Measurements from ENCODE around the gene DNASE1. TPM values are rescaled to one million over a fixed set of nuclear protein-coding genes. Genes with fewer than 3 reads are reported as not detected.
"Not testable (repeated sequence)": the region's sequence is repeated elsewhere in the genome, so short reads cannot be mapped to it uniquely, and the experiment has no call there.

The DNASE1 gene, protein sequence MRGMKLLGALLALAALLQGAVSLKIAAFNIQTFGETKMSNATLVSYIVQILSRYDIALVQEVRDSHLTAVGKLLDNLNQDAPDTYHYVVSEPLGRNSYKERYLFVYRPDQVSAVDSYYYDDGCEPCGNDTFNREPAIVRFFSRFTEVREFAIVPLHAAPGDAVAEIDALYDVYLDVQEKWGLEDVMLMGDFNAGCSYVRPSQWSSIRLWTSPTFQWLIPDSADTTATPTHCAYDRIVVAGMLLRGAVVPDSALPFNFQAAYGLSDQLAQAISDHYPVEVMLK
- 13.8 and 23.7 TPM in 2 replicates for total RNA-seq (2014; rRNA removed; shearing (Covaris generic))

DNA sequence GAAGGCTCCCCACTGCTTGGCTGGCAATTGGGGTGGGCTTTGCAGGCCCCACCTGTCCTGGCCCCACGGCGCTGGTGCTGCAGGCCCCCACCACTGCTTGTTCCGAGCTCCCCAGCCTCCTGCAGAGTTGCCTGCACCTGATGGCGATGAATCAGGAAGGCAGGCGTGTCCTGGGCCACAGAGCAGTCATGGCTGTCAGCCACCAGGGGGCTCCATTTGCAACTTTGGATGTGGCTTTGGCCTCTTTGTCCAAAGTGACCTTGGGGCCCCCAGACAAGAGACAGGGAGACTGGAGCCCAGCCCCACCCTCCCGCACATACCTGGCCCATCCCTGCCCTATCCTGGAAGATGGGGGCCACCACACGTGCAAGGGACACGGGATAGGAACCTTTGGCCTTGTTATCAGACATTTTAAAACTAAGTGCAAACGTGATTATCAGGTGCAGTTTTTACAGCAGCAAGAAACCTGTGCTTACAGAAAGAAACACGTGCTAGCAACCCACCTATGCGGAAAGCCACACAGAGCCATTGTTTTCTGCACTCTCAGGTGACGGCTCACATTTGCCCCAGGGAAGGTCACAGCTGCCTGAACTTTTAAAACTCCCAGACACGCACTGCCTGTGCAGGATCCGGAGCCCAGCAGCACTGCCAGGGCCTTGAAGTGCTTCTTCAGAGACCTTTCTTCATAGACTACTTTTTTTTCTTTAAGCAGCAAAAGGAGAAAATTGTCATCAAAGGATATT, at the start of gene DNASE1:
Gene DNASE1 (plus strand): TSS at position 443 of the 743 bp plus-strand sequence. CDS start 683 bp downstream, outside the sequence.
- peak; percentile 92 for DNase-seq
- Histone ChIP-seq H3K4me3 (ENCODE audit: insufficient read depth, low read depth, low read length) (no peak within 1 kb of the TSS), H3K27me3 (ENCODE audit: control insufficient read depth, insufficient read depth, low read length) (no peaks in the 10 kb centered on the region), H3K36me3 (replicated peaks; ENCODE audit: control insufficient read depth, insufficient read depth, low read length) (peaks cover 13% of the 10 kb centered on the region)

DNA sequence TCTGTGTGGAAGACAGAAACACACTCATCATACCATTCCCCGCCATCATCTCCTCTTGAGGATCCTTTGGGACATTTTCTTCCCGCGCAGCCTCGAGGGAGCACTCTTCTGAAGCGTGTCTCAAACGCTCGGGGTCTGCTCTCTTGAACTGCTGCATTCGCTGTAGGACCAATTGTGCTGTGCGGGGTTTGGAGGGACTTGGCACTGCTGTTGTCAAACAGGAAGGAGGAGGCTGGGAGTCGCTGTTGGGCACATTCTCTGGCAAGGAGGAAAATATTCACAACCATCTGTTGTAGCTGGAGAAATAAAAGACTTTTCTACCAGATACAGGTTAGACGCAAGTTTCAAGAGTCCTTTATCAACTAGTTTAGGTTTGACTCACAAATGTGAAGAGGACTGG, 48.0 kb upstream of the DNASE1 start:
- Histone ChIP-seq H3K36me3 (replicated peaks; ENCODE audit: control insufficient read depth, insufficient read depth, low read length) (peaks cover 6% of the 10 kb centered on the region), H3K4me3 (ENCODE audit: insufficient read depth, low read depth, low read length) (no peak overlapping the region), H3K27me3 (ENCODE audit: control insufficient read depth, insufficient read depth, low read length) (no peaks in the 10 kb centered on the region)
- DNase-seq = no peak

DNA sequence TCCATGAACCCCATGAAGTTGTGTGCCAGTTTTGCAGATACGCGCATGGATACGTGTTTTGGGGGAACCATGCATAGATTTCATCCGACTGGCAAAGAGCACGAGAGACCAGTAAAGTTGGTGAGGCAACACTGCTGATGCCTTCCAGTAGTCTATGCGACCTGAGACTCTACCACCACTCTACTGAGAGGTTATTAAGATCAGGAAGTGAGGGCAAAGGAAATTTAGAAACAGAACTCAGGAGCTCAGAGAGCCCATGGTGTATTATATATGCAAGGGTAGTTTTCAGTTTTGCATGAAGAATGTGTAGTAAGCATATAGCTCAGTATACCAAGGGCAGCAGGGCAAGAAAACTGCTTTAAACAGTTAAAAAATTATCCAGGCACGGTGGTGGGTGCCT, 47.3 kb upstream of the DNASE1 start:
- Histone ChIP-seq H3K27me3 (ENCODE audit: control insufficient read depth, insufficient read depth, low read length) (no peaks in the 10 kb centered on the region), H3K36me3 (replicated peaks; ENCODE audit: control insufficient read depth, insufficient read depth, low read length) (peaks cover 4% of the 10 kb centered on the region), H3K4me3 (ENCODE audit: insufficient read depth, low read depth, low read length) (no peak overlapping the region)
- DNase-seq = no peak

DNA sequence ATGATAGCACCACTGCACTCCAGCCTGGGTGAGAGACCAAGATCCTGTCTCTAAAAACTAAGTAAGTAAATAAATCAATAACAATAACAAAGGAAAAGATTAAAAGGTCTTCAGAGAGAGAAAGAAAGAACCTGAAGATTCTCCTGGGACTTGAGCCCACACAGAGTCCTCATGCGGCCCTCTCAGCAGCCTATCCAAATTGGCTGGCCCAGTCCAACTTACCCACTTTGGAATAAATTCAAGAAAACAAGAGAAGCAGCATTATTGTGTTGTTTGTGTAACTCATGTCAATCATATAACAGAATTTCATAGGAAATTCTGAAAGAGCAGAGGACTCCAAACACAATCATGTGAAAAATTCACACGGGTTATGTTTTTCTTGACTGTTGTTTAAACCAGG, 46.9 kb upstream of the DNASE1 start:
- Histone ChIP-seq H3K36me3 (replicated peaks; ENCODE audit: control insufficient read depth, insufficient read depth, low read length) (peaks cover 2% of the 10 kb centered on the region), H3K4me3 (ENCODE audit: insufficient read depth, low read depth, low read length) (no peak overlapping the region)

DNA sequence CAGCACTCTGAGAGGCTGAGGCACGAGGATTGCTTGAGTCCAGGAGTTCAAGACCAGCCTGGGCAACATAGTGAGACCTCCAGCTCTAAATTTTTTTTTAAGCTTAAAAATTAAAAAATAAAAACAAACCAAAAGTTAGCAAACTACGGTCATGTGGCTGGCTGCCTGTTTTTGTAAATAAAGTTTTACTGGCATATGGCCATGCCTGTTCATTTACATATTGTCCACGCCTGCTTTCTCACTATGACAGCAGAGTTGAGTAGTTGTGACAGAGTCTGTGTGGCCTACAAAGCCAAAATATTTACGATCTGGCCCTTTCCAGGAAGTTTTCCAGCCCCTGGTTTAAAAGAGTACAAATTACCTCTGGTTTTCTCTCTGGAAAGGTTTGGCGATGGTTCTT, 46.4 kb upstream of the DNASE1 start:
- H3K4me3 ChIP-seq (ENCODE audit: insufficient read depth, low read depth, low read length) = no peak overlapping the region
- no peaks in the 10 kb centered on the region for H3K27me3 ChIP-seq (ENCODE audit: control insufficient read depth, insufficient read depth, low read length)
- H3K36me3 ChIP-seq (replicated peaks; ENCODE audit: control insufficient read depth, insufficient read depth, low read length) = no peaks in the 10 kb centered on the region; the same call in 1 of the 2 replicates
- no peak for DNase-seq

More for the DNA sequence above, 46.9 kb upstream of the DNASE1 start:
- no peak for DNase-seq
- H3K27me3 ChIP-seq (ENCODE audit: control insufficient read depth, insufficient read depth, low read length) = no peaks in the 10 kb centered on the region

DNA sequence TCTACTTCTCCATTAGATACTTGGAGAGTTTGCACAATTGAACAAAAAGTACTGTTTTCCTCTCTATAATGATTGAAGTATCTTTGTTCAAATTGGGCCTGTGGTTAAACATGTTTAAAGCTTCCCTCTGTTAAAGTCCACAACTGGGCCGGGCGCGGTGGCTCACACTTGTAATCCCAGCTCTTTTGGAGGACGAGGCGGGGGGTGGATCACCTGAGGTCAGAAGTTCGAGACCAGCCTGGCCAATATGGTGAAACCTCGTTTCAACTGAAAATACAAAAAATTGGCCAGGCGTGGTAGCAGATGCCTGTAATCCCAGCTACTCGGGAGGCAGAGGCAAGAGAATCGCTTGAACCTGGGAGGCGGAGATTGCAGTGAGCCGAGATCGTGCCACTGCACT, 45.5 kb upstream of the DNASE1 start:
- H3K27me3 ChIP-seq (ENCODE audit: control insufficient read depth, insufficient read depth, low read length); DNase-seq; H3K4me3 ChIP-seq (ENCODE audit: insufficient read depth, low read depth, low read length); H3K36me3 ChIP-seq (replicated peaks; ENCODE audit: control insufficient read depth, insufficient read depth, low read length): not testable (repeated sequence)

DNA sequence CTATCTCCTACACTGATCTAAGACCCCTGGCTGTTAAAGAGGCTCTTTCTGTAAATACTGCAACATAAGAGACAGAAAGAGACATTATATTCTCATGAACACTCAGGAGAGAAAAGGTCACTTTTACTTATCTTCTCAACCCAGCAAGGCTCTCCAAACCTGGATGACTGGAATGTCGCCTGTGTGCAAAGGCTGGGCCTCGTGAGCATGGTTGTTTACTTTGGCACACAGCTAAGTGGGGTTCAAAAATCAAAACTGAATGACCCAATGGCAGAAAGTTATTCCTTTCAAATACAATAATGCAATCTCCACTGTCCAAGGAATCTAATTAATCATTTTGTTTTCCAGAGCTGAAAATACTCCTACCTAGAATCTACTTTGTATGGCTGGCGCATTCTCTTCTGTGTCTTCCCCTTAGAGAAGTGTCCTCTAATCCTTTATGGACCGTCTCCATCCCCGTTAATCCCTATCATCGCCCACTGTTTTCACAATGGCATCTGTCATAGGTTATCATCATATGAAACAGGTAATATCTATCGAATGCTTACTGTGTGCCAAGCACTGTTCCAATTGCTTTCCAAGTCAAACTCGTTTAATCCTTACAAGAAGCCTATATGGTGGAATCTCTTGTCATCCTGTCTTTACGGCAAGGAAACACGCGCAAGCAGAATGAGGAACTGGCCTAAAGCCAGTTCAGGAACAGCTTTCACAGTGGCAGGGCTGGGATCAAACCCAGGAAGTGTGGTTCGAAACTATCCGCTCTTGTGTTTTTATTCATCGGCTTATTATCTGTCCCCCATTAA, 44.4 kb upstream of the DNASE1 start:
- Histone ChIP-seq H3K4me3 (ENCODE audit: insufficient read depth, low read depth, low read length) (no peak overlapping the region; the same call in 1 of the 2 replicates), H3K27me3 (ENCODE audit: control insufficient read depth, insufficient read depth, low read length) (no peaks in the 10 kb centered on the region), H3K36me3 (replicated peaks; ENCODE audit: control insufficient read depth, insufficient read depth, low read length) (no peaks in the 10 kb centered on the region; the same call in 1 of the 2 replicates)
- no peak for DNase-seq

DNA sequence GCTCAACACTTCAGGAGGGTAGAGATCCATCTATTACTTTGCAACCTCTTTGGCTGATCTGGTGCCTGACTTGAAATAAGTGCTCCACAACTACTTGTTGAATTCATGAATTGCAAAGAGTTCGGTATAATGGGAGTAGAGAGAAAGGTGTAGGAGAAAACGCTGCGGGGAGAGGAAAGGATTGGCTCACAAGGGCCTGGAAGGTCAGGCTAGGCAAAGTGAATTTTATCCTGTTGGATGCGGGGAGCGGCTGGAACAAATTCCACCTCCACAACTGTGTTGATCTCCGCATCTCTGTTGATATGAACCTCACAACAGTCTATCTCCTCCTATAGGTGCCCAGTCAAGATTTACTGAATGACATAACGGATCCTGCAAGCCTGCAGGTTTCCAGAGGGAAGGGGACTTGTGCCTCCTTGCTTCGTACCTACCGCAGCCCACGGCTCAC, 43.8 kb upstream of the DNASE1 start:
- Histone ChIP-seq H3K36me3 (replicated peaks; ENCODE audit: control insufficient read depth, insufficient read depth, low read length) (no peaks in the 10 kb centered on the region; the same call in 1 of the 2 replicates), H3K27me3 (ENCODE audit: control insufficient read depth, insufficient read depth, low read length) (no peaks in the 10 kb centered on the region), H3K4me3 (ENCODE audit: insufficient read depth, low read depth, low read length) (peak overlapping the region; percentile 86)
- DNase-seq = no peak

DNA sequence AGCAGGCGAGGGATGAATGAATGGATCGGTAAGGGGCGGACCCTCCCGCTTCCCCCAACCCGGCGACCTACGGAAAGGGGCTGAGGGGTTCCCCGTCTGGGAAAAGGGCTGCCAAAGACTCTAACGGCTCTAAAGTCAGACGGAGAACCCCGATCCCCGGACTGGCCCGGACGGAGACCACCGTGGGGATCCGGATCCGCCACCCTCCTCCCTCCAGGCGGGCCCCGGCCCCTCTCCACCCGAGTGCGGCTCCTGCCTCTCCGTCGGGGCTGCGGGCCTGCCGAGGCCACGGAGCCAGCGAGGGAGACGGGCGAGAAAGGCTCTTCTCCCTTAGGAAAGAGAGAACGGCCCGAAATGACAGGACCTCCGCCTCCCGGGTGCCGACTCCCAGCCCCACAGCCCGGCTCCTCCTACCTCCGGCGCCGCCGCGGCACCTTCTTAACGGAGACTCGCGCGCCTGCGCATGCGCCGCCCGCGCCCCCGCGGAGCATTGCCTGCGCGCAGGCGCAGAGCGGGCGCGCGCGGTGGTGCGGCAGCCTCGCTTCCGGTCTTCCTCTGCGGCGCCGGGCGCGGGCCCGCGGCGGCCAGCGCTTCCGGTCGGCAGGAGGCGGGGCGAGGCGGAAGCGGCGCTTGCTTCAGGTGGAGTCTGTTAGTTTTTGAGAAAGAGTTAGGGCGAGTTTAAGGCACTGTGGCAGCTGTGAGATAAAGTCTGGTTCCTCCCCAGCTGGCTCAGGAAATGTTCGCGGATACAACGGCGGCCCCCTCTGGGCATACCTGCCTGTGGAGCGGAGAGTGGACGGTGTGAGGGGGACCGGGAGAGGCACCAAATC, 43.1 kb upstream of the DNASE1 start, which contains the start of gene SLX4:
Gene SLX4 (minus strand): TSS at position 461 of the 830 bp plus-strand sequence. CDS start 2,642 bp downstream, outside the sequence.
- H3K36me3 ChIP-seq (replicated peaks; ENCODE audit: control insufficient read depth, insufficient read depth, low read length) = no peaks in the 10 kb centered on the region; the same call in 1 of the 2 replicates
- DNase-seq = peak; percentile 100
- H3K4me3 ChIP-seq (ENCODE audit: insufficient read depth, low read depth, low read length) = peak within 1 kb of the TSS; percentile 86
- no peaks in the 10 kb centered on the region for H3K27me3 ChIP-seq (ENCODE audit: control insufficient read depth, insufficient read depth, low read length)

DNA sequence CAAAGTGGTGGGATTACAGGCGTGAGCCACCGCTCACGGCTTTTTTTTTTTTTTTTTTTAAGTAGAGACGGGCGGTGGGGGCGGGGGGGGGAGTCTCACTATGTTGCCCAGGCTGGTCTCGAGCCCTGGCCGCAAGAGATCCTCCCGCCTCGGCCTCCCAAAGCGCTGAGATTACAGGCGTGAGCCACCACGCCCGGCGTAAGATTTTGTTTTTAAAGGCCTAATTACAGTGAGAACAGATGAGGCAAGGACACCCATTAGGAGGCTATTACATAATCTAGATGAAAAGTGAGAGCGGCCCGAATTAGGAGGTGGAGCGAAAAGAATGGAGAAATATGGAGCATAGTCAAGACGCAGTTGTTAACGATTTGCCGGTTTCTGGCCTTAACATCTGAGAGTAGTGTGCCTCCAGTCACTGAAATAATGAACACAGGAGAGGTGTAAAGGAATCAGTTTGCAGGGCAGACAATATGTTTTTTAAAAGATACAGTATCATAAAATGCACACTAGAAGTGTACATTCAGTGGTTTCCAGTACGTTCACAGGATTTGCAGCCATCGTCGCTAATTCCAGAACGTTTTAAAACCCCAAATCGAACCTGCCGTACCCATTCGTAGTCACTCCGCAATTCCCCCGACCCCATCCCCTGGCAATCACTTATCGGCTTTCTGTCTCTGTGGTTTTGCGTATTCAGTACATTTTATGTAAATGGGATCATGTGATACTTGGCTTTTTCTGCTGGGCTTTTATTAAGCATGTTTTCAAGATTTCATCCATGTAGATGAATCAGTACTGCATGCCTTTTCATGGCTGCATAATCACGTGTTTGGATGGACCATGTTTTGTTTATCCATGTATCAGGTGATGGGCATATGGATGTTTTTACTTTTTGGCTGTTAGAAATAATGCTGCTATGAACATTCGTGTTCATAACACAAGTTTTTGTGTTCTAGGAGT, 41.7 kb upstream of the DNASE1 start:
- peak overlapping the region; percentile 85 for H3K4me3 ChIP-seq (ENCODE audit: insufficient read depth, low read depth, low read length)
- no peaks in the 10 kb centered on the region for H3K27me3 ChIP-seq (ENCODE audit: control insufficient read depth, insufficient read depth, low read length)
- no peak for DNase-seq

DNA sequence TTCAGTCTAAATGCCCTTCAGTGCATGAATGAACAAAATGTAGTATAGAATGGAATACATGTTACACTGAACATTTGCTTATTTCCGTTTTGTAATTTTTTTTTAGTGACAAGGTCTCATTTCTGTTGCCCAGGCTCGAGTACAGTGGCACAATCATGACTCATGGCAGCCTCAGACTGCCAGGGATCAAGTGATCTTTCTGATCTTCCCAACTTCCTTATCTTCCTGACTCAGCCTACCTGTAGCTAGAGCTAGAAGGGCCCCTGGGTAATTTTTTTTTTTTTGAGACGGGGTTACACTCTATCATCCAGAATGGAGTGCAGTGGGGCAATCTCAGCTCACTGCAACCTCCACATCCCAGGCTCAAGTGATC, 35.7 kb upstream of the DNASE1 start:
- no peak overlapping the region for H3K4me3 ChIP-seq (ENCODE audit: insufficient read depth, low read depth, low read length)

More for the DNA sequence above, 41.7 kb upstream of the DNASE1 start:
- no peaks in the 10 kb centered on the region; the same call in 1 of the 2 replicates for H3K36me3 ChIP-seq (replicated peaks; ENCODE audit: control insufficient read depth, insufficient read depth, low read length)

DNA sequence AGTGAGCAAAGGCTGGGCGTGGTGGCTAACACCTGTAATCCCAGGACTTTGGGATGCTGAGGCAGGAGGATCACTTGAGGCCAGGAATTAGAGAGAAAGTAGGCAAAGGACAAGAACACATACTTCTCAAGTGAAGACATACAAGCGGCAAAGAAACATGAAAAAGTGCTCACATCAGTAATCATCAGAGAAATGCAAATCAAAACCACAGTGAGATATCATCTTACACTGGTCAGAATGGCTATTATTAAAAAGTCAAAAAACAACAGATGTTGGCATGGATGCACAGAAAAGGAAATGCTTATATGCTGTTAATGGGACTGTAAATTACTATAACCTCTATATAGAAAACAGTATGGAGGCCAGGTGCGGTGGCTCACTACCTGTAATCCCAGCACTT, 30.8 kb upstream of the DNASE1 start:
- no peaks in the 10 kb centered on the region for H3K36me3 ChIP-seq (replicated peaks; ENCODE audit: control insufficient read depth, insufficient read depth, low read length)
- no peak overlapping the region for H3K4me3 ChIP-seq (ENCODE audit: insufficient read depth, low read depth, low read length)
- no peaks in the 10 kb centered on the region for H3K27me3 ChIP-seq (ENCODE audit: control insufficient read depth, insufficient read depth, low read length)
- no peak for DNase-seq

More for the DNA sequence above, 35.7 kb upstream of the DNASE1 start:
- no peak for DNase-seq
- Histone ChIP-seq H3K27me3 (ENCODE audit: control insufficient read depth, insufficient read depth, low read length) (no peaks in the 10 kb centered on the region), H3K36me3 (replicated peaks; ENCODE audit: control insufficient read depth, insufficient read depth, low read length) (no peaks in the 10 kb centered on the region; the same call in 1 of the 2 replicates)

DNA sequence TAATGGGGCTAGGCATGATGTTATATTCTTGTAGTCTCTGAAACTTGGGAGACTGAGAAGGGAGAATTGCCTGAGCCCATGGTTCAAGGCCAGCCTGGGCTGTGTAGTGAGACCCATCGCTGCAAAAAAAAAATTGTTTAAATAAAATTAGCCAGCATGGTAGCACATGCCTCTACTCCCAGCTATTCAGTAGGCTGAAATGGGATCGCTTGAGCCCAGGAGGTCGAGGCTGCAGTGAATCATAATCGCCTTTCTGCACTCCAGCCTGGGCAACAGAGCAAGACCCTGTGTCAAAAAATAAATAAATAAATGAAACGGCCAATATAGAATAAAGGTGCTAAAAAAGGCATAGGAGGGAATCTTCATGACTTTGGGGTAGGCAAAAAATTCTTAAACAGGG, 29.2 kb upstream of the DNASE1 start:
- DNase-seq = no peak
- H3K27me3 ChIP-seq (ENCODE audit: control insufficient read depth, insufficient read depth, low read length) = no peaks in the 10 kb centered on the region
- no peaks in the 10 kb centered on the region for H3K36me3 ChIP-seq (replicated peaks; ENCODE audit: control insufficient read depth, insufficient read depth, low read length)
- no peak overlapping the region for H3K4me3 ChIP-seq (ENCODE audit: insufficient read depth, low read depth, low read length)

All from H7 (cell line).